ENCODE data around the gene WSCD1.

Gene WSCD1

DNA sequence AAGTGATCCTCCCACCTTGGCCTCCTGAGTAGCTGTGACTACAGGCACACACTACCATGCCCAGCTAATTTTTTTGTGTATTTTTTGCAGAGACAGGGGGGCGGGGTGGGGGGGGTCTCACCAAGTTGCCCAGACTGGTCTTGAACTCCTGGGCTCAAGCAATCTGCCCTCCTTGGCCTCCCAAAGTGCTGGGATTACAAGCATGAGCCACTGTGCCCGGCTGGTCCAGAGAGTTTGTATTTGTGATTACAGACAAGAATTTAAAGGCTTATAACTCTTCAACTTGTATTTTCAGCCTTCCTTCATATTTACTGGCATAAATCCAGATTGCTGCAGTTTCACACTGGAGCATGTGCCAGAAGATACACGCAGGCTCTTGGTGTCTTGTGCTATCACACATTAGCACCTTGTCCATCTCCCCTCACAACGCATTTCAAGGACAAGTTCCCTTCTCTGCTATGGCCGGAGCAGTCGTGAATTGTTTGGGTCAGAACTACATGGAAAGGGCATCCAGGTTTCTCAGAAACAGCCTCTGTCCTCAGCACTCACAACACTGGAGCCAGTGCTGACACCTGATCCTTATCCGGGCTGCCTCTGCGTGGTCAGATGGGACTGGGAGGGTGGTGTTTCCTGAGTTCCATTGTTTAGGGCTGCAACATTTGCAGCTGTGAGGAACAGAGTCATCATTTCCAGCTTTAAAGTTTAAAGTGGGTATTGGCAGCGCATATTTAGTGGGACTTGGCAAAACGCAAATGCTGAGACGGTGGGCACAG is 28.1 kb downstream of the WSCD1 start:
- H3K27me3 ChIP-seq (ENCODE audit: insufficient read depth, low read length): no peaks in the 10 kb centered on the region
- H2AFZ ChIP-seq (ENCODE audit: low read length): no peak overlapping the region
- no peak overlapping the region for H3K4me2 ChIP-seq (ENCODE audit: low read length)
- TF ChIP-seq EZH2 (IDR thresholded peaks at IDR 0.05; ENCODE audit: borderline replicate concordance, low read length): no peak
- TF ChIP-seq, protein P1, sequence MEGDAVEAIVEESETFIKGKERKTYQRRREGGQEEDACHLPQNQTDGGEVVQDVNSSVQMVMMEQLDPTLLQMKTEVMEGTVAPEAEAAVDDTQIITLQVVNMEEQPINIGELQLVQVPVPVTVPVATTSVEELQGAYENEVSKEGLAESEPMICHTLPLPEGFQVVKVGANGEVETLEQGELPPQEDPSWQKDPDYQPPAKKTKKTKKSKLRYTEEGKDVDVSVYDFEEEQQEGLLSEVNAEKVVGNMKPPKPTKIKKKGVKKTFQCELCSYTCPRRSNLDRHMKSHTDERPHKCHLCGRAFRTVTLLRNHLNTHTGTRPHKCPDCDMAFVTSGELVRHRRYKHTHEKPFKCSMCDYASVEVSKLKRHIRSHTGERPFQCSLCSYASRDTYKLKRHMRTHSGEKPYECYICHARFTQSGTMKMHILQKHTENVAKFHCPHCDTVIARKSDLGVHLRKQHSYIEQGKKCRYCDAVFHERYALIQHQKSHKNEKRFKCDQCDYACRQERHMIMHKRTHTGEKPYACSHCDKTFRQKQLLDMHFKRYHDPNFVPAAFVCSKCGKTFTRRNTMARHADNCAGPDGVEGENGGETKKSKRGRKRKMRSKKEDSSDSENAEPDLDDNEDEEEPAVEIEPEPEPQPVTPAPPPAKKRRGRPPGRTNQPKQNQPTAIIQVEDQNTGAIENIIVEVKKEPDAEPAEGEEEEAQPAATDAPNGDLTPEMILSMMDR (IDR thresholded peaks at IDR 0.05; ENCODE audit: low read length): no peak
- no peak overlapping the region for H3K27ac ChIP-seq (ENCODE audit: low read depth, low read length, poor library complexity, severe bottlenecking)
- H3K9me3 ChIP-seq (ENCODE audit: low read length): no peaks in the 10 kb centered on the region
- no peaks in the 10 kb centered on the region for H3K9me2 ChIP-seq (ENCODE audit: low read depth, low read length)
- no peaks in the 10 kb centered on the region for H4K20me1 ChIP-seq (ENCODE audit: insufficient read depth, low read length)
- no peak overlapping the region for H3K4me3 ChIP-seq (ENCODE audit: low read depth, low read length, poor library complexity, severe bottlenecking)
- no peaks in the 10 kb centered on the region for H3F3A ChIP-seq (ENCODE audit: insufficient read depth, low read length)
- no peaks in the 10 kb centered on the region for H3K36me3 ChIP-seq (ENCODE audit: insufficient read depth, low read length)
- H3K9ac ChIP-seq (ENCODE audit: low read length): no peak overlapping the region
- no peaks in the 10 kb centered on the region for H3K4me1 ChIP-seq (ENCODE audit: insufficient read depth, low read length, severe bottlenecking)
- no peaks in the 10 kb centered on the region for H3K79me2 ChIP-seq (ENCODE audit: insufficient read depth, low read length)

DNA sequence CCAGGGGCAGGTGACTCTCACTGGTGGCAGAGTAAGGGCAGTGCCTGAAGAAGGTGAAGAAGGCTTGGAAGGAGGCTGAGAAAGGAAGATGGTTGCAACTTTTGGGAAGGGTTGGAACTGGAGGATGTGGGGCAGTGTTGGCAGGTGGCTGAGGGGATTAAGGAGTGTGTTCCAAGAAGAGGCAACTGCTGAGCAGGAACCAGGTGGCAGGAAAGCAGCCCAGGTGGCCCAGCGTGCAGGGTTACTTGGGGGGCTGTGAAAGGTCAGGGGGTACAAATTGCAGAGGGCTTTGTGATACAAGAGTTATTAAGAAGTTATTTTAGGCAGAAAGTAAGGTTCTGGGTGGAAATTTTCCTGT is 28.6 kb downstream of the WSCD1 start:
- Histone ChIP-seq H4K20me1 (ENCODE audit: insufficient read depth, low read length) (no peaks in the 10 kb centered on the region), H3K9me2 (ENCODE audit: low read depth, low read length) (no peaks in the 10 kb centered on the region), H3K4me2 (ENCODE audit: low read length) (no peak overlapping the region), H3K4me1 (ENCODE audit: insufficient read depth, low read length, severe bottlenecking) (no peaks in the 10 kb centered on the region), H3F3A (ENCODE audit: insufficient read depth, low read length) (no peaks in the 10 kb centered on the region), H3K4me3 (ENCODE audit: low read depth, low read length, poor library complexity, severe bottlenecking) (no peak overlapping the region), H3K79me2 (ENCODE audit: insufficient read depth, low read length) (no peaks in the 10 kb centered on the region), H3K36me3 (ENCODE audit: insufficient read depth, low read length) (no peaks in the 10 kb centered on the region), H2AFZ (ENCODE audit: low read length) (no peak overlapping the region), H3K9ac (ENCODE audit: low read length) (no peak overlapping the region), H3K9me3 (ENCODE audit: low read length) (no peaks in the 10 kb centered on the region), H3K27me3 (ENCODE audit: insufficient read depth, low read length) (no peaks in the 10 kb centered on the region), H3K27ac (ENCODE audit: low read depth, low read length, poor library complexity, severe bottlenecking) (no peak overlapping the region)
- TF ChIP-seq, protein P1 (IDR thresholded peaks at IDR 0.05; ENCODE audit: low read length): no peak
- TF ChIP-seq EZH2 (IDR thresholded peaks at IDR 0.05; ENCODE audit: borderline replicate concordance, low read length): no peak

DNA sequence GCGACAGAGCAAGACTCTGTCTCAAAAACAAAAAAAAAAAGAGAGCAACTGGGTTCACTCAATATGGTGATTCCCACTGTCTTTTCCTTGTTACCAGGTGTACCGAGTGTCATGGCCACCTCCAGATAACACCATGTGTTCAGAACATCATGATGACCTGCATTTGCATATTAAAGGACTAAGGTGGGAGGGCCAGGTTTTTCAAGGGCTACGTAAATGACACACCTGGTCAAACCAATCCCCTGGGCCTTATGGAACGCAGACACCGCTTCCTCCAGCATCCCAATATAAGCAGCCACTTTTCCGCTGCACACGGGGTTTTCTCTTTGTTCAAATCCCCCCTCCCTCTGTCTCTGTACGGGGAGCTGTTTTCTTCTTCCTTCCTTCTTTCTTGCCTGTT is 29.3 kb downstream of the WSCD1 start:
- no peaks in the 10 kb centered on the region for H3K79me2 ChIP-seq (ENCODE audit: insufficient read depth, low read length)
- H2AFZ ChIP-seq (ENCODE audit: low read length): no peak overlapping the region
- no peaks in the 10 kb centered on the region for H3K4me1 ChIP-seq (ENCODE audit: insufficient read depth, low read length, severe bottlenecking)
- no peak overlapping the region for H3K27ac ChIP-seq (ENCODE audit: low read depth, low read length, poor library complexity, severe bottlenecking)
- no peaks in the 10 kb centered on the region for H3K9me3 ChIP-seq (ENCODE audit: low read length)
- H4K20me1 ChIP-seq (ENCODE audit: insufficient read depth, low read length): no peaks in the 10 kb centered on the region
- no peaks in the 10 kb centered on the region for H3K9me2 ChIP-seq (ENCODE audit: low read depth, low read length)
- H3K27me3 ChIP-seq (ENCODE audit: insufficient read depth, low read length): no peaks in the 10 kb centered on the region
- no peak overlapping the region for H3K4me3 ChIP-seq (ENCODE audit: low read depth, low read length, poor library complexity, severe bottlenecking)
- TF ChIP-seq, protein P1 (IDR thresholded peaks at IDR 0.05; ENCODE audit: low read length): no peak
- TF ChIP-seq EZH2 (IDR thresholded peaks at IDR 0.05; ENCODE audit: borderline replicate concordance, low read length): no peak
- no peak overlapping the region for H3K4me2 ChIP-seq (ENCODE audit: low read length)
- no peaks in the 10 kb centered on the region for H3K36me3 ChIP-seq (ENCODE audit: insufficient read depth, low read length)
- no peaks in the 10 kb centered on the region for H3F3A ChIP-seq (ENCODE audit: insufficient read depth, low read length)
- no peak overlapping the region for H3K9ac ChIP-seq (ENCODE audit: low read length)

All from OCI-LY1 (cell line).